ENCODE measurements around the gene PDRG1.

PDRG1 gene

GRCh38 chr20:31951530-31952453 is at the start of gene PDRG1:
Gene PDRG1 (minus strand): TSS chr20:31952046. CDS start chr20:31951961, 85 bp downstream.
- peak; percentile 95 for DNase-seq (ENCODE audit: low read depth)

DNA sequence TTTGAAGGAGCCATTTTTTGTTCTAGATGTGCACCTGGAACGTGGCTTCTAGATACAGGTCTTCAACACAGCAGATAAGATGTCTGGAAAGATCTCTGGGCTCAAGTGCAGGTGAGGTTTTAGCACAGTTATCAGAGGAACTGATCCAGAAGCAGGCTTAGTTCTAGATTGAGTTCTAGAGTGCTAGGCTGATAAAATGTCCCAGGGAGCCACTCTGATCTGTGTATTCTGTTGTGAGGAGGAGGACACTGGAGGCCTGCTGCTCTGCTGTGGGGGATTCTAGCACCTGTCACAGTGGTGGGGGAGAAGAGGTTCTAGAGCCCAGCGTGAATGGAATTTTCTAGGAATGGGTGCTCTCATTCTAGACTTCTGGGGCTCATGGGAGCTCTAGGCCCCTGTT is 46.4 kb upstream of the PDRG1 start:
- no peak for DNase-seq (ENCODE audit: low read depth)

DNA sequence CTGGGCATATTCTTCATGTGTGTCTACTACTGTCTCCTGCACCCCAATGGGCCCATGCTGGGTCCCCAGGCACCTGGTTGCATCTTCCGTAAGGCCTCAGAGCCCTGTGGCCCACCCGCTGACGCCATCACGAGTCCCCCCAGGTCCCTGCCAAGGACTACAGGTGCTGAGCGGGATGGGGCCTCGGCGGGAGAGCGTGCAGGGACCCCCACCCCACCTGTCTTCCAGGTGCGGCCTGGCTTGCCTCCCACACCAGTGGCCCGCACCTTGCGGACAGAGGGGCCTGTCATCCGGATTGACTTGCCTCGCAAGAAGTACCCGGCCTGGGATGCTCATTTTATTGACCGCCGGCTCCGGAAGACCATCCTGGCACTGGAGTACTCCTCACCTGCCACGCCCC is 45.1 kb upstream of the PDRG1 start:
- no peak for DNase-seq (ENCODE audit: low read depth)

GRCh38 chr20:31992086-31992485 is 40.2 kb upstream of the PDRG1 start:
- no peak for DNase-seq (ENCODE audit: low read depth)

DNA sequence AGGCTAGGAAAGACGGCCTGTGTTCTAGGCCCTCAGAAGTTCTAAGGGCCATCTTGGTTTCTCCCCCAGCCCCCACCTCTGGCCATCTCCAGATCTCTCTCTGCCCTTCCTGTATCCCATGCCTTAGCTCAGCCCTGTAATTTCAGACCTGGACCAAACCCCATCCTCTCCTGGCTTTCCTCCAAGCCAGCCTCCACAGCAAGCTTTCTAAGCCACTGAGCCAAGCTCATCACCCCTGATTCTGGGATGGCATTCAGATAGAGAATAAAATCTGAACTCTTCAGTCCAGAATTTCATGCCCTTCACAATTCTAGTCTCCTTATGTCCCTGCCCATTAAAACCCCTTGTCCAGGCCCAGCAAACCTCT is 39.5 kb upstream of the PDRG1 start:
- DNase-seq (ENCODE audit: low read depth): no peak

GRCh38 chr20:31990641-31991338 is 38.9 kb upstream of the PDRG1 start:
- no peak for DNase-seq (ENCODE audit: low read depth)

DNA sequence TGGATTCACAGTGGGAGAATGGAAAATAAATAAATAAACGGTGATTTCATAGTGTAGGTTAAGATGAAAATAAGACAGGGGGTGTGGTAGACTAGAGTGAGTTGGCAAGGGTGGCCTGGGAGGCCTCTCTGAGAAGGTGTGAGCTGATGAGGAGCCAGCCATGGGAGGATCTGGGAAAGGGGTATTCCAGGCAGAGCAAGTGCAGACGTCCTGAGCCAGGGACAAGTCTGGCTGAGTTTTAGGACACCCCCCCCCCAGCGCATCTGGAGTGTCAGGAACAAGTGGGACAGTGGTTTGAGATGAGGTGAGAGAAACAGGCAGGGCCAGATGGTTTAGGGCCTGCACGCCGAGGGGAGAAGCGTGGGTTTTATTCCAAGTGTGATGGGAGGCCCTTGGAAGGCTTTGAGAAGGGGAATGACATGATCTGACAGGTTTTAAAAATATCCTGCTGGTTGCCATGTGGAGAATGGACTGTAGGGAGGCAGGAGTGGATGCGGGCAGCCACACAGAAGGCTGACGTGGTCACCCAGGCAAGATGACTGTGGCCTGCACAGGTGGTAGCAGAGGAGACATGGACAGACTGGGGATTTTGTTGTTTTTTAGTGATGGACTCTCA is 37.3 kb upstream of the PDRG1 start:
- no peak for DNase-seq (ENCODE audit: low read depth)

- no peak for DNase-seq (ENCODE audit: low read depth)
These were observed 36.7 kb upstream of the PDRG1 start for GRCh38 chr20:31988430-31989015.

- no peak for DNase-seq (ENCODE audit: low read depth)
These were observed 35.9 kb upstream of the PDRG1 start for GRCh38 chr20:31987744-31988143.

GRCh38 chr20:31984981-31985471 is 33.2 kb upstream of the PDRG1 start:
- DNase-seq (ENCODE audit: low read depth): no peak

DNA sequence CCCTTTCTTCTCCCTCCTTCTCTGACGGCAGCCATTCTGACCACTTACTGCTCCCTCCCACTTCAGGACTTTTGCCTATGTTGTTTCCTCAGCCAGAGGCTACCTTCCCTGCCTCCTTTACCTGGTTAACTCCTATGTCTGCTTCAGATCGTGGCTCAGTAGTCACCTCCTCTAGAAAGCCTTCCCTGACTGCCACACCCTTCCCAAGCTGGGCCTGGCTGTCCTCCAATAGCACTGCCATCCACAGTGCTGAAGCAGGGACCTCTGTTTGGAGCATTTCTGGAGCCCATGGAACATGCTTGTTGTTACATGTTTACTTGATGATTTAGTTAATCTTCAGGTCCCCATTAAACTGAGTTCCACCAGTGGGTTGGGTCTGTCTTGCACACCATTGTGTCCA is 29.9 kb upstream of the PDRG1 start:
- DNase-seq (ENCODE audit: low read depth): no peak

DNA sequence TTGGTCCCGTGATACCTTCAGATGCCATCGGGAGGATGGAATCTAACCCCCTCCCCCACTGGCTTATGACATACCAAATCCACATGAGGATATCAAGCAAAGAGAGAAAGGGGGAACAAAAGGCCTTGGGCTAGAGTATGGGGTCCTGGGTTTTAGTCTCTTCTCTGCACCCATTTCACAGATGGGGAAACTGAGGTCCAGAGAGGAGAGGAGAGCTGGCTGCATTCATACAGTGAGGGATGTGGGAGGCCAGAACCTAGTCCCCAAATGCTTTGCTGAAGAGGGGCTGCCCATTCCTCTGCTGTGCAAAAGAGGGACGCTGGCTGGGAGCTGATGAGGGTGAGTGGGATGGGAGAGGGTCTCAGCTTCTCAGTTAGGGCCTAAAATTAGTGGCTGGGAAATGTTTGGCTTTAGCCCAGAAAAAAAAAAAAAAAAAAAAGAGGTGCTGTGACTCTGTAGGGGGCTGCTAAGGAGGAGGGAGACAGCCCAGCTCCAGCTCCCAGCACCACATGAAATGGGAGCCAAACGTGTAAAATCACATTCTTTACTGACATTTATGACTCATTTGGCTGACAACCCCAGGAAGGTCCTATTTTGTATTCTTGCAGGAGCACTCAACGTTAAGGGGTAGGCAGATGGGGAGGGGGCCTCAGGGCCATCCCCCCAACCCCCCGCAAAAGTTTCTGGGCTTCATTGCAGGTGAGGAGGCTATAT is 28.0 kb upstream of the PDRG1 start:
- DNase-seq (ENCODE audit: low read depth): no peak

GRCh38 chr20:31977080-31977479 is 25.2 kb upstream of the PDRG1 start:
- no peak for DNase-seq (ENCODE audit: low read depth)

- no peak for DNase-seq (ENCODE audit: low read depth)
These were observed 24.0 kb upstream of the PDRG1 start for GRCh38 chr20:31975874-31976273.

- DNase-seq (ENCODE audit: low read depth): no peak
These were observed 23.2 kb upstream of the PDRG1 start for GRCh38 chr20:31974951-31975487.

GRCh38 chr20:31974296-31974695 is 22.4 kb upstream of the PDRG1 start:
- DNase-seq (ENCODE audit: low read depth): no peak

- DNase-seq (ENCODE audit: low read depth): no peak
These were observed 20.7 kb upstream of the PDRG1 start for GRCh38 chr20:31972471-31973021.

DNA sequence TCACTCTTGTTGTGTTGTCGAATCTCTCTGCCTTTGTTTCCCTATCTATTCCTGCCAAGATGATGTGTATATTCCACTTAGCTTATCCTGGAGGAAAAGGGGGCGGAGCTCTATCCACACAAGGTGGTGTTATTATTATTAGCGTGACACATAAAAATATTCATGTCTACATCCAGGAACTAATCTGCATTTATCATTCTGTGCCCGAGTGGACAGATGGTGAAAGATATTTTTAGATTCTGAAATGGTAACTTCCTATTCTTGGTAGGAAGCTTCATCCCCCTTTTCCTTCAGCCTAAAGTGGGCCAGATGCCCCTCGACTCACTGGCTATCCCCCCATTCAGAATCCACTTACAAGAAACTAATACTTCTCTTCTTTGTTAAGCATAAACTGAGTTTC is 18.1 kb upstream of the PDRG1 start:
- no peak for DNase-seq (ENCODE audit: low read depth)

GRCh38 chr20:31968291-31969126 is 16.7 kb upstream of the PDRG1 start:
- peak; percentile 50 for DNase-seq (ENCODE audit: low read depth)

DNA sequence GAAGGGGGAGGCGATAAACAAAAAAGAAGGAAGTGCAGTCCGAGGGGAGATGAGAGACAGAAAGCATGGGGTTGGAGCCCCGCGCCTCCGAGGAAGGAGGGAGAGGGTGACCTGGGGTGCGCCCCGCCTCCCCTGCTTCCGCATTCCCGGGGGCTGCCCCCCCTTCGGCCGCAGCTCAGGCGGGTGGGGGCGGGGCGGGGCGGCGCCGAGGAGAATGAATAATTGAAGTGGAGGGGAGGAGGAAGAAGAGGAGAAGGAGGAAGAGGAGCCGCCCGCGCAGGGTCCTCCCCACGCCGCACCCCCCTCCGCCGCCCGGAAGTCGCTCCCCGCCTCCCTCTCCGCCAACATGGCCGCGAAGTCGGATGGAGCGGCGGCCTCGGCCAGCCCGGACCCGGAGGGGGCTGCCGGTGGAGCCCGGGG is 16.0 kb upstream of the PDRG1 start, which contains the start of gene XKR7:
TSS of gene XKR7 (plus strand) at position 322 of the 420 bp plus-strand sequence. CDS start at position 347, 25 bp downstream.
- DNase-seq (ENCODE audit: low read depth): peak; percentile 3

Measured in stimulated activated CD8-positive, alpha-beta memory T cell treated with anti-CD3 and anti-CD28 coated beads, Interleukin-12 subunit alpha, Interleukin-12 subunit beta, amount 100 ng/mL, for 4 hours (primary cell).